NCI-H2029 treated with DMSO at 0.1 percent for 48 hours (cell line): ENCODE measurements around the gene TGFB3.
"Not testable (repeated sequence)": the region's sequence is repeated elsewhere in the genome, so short reads cannot be mapped to it uniquely, and the experiment has no call there.

ENCODE experiments used
- DNase-seq: peaks from one replicate; lab custom pipeline; 2025; lab: John Stamatoyannopoulos, UW

TGFB3 gene

GRCh38 chr14:75952489-75952888 lies 29.3 kb downstream of the TGFB3 start:
- DNase-seq = no peak

GRCh38 chr14:75946785-75947184 lies 35.0 kb downstream of the TGFB3 start:
- no peak for DNase-seq

GRCh38 chr14:75944607-75945241 lies 37.1 kb downstream of the TGFB3 start:
- DNase-seq = no peak

GRCh38 chr14:75941030-75941429 lies 40.8 kb downstream of the TGFB3 start:
- DNase-seq = no peak

- no peak for DNase-seq
Observed at GRCh38 chr14:75939200-75939599, 42.6 kb downstream of the TGFB3 start.

- no peak for DNase-seq
Observed at GRCh38 chr14:75934998-75935628, 46.7 kb downstream of the TGFB3 start.

- DNase-seq = no peak
Observed at GRCh38 chr14:75933712-75934296, 48.0 kb downstream of the TGFB3 start.

GRCh38 chr14:75928690-75929181 lies 53.1 kb downstream of the TGFB3 start:
- DNase-seq = no peak

GRCh38 chr14:75927564-75928087 lies 54.2 kb downstream of the TGFB3 start:
- DNase-seq = no peak

- DNase-seq = no peak
Observed at GRCh38 chr14:75926431-75927115, 55.2 kb downstream of the TGFB3 start.

GRCh38 chr14:75925141-75925840 lies 56.5 kb downstream of the TGFB3 start:
- DNase-seq = not testable (repeated sequence)

- DNase-seq = not testable (repeated sequence)
Observed at GRCh38 chr14:75920421-75920820, 61.4 kb downstream of the TGFB3 start.

- DNase-seq = no peak
Observed at GRCh38 chr14:75917946-75918335, 63.9 kb downstream of the TGFB3 start.

- no peak for DNase-seq
Observed at GRCh38 chr14:75917322-75917945, 64.4 kb downstream of the TGFB3 start.

GRCh38 chr14:75915045-75915444 lies 66.8 kb downstream of the TGFB3 start:
- DNase-seq = no peak

GRCh38 chr14:75913183-75913582 lies 68.6 kb downstream of the TGFB3 start:
- DNase-seq = no peak

GRCh38 chr14:75911883-75912282 lies 69.9 kb downstream of the TGFB3 start:
- no peak for DNase-seq

GRCh38 chr14:75910048-75910447 lies 71.7 kb downstream of the TGFB3 start:
- DNase-seq = no peak

GRCh38 chr14:75909630-75910029 lies 72.2 kb downstream of the TGFB3 start:
- no peak for DNase-seq
